G401.6 (cell line): ENCODE results near the gene RBL2.

Experiments
- FAIRE-seq: peaks from 2 replicates; lab custom pipeline; 2012; peaks lifted over from hg19 to GRCh38; lab: Jason Lieb, UNC

RBL2 gene

GRCh38 chr16:53449816-53450517 is 15.7 kb downstream of the RBL2 start:
- no peak for FAIRE-seq

DNA sequence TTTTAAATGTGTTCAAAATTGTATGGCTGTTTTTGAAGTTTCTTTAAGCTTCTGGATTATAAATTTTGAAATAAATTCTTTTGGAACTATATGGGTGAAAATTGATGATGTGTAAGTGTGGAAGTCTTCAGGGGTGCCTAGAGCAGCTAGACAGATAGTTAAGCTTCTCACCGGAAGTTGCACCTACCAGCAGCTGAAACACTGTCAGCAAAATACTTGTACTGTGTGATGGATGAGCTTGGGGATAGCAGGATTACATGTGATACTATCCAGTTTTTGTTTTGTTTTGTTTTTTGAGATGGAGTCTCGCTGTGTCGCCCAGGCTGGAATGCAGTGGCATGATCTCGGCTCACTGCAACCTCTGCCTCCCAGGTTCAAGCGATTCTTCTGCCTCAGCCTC is 19.7 kb downstream of the RBL2 start:
- FAIRE-seq: no peak

DNA sequence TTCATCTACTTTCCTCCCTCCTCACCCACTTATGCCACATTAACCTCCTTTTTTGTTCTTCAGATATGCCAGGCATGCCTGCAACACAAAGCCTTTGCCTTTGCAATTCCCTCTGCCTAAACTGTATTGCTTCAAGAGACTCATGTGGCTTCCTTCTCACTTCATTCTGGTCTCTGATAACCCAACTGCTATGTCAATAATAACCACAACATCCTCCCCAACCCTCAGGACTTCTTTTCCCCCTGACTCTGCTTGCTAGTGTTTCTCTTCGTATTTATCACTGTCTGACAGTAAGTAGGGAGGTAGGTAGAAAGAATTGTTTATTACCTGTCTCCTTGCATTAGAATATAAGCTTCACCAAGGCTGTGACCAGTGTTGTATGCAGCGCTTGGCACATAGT is 22.4 kb downstream of the RBL2 start:
- no peak for FAIRE-seq

DNA sequence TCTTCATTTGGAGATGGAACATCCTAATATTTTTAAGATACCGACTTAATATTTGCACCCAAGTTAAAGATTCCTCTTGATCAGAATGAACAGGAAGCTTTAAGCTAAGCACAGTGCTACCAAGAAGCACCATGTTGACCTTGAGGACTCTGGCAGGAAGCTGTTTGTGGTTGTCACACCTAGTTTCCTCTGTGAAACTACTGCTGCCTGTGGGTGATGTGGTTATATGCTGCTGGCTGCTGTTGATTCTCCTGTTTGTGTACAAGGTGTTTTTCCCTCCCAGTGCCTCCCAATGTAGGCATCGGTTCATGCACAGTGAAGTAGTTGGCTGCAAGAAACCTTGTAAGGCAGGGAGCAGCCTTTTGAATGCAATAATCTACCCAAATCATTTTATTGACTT is 23.4 kb downstream of the RBL2 start:
- no peak for FAIRE-seq

GRCh38 chr16:53458635-53459034 is 24.4 kb downstream of the RBL2 start:
- no peak for FAIRE-seq

GRCh38 chr16:53465606-53466280 is 31.5 kb downstream of the RBL2 start:
- FAIRE-seq: no peak

GRCh38 chr16:53476867-53477266 is 42.6 kb downstream of the RBL2 start:
- no peak for FAIRE-seq

DNA sequence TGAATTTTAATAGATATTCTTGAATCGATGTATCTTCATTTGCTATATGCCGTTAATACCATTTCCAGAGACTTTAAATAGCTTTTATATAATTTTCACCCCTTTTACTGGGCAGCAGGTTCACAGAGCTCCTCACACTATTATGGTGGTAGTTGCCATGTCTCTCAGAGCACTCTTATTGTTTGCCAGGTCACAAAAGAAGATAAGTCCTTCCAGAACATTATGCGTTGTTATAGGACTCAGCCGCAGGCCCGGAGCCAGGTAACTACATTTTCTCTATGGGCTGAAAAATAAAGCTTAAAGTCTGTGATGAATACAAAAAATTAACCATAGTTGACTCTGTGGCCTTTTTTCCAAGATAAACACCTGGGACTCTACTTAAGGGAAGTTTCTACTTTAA is 44.7 kb downstream of the RBL2 start:
- FAIRE-seq: no peak

DNA sequence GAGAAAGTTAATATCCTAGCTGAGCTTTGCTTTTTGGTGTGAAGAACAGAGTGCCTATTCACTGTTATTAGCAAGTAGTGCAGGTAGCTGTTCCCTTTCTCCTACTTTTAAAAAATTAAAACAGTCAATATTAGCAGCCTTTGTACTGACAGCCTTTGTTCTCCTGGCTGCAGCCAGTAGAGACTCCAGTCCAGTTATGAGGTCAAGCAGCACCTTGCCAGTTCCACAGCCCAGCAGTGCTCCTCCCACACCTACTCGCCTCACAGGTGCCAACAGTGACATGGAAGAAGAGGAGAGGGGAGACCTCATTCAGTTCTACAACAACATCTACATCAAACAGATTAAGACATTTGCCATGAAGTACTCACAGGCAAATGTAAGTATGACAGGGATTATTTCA is 46.1 kb downstream of the RBL2 start:
- FAIRE-seq: no peak

DNA sequence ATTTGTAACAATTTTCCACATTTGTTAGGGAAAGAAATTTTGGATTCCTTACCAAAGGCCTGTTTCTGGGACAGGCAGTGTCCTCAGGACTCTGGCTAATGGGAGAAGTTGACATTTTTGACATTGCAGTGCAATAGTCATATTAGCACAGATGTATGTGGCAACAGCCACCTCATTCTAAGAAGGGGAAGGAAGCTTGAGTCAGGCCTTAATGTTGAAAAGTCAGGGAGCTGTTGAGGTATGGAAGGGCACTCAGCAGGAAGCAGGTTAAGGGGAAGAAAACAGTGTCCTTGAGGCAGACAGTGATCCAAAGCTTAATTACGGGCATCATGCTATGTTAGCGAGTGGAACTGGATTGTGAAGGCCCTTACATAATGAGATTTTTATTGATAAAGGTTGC is 47.9 kb downstream of the RBL2 start:
- no peak for FAIRE-seq

DNA sequence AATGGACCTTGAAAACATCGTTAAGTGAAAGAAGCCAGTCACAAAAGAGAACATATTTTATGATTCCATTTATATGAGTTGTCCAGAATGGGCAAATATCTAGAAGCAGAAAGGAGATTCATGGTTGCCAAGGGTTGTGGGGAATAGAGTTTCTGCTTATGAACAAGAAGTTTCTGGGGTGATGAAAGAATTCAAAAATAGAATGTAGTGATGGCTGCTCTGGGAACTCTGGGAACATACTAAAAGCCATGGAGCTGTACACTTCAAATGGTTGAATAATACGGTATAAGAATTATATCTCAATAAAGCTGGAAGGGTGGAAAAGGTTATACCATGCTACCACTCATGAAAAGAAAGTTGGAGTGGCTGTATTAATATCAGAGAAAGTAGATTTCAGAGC is 50.3 kb downstream of the RBL2 start:
- FAIRE-seq: no peak

GRCh38 chr16:53486230-53486629 is 52.0 kb downstream of the RBL2 start:
- no peak for FAIRE-seq

DNA sequence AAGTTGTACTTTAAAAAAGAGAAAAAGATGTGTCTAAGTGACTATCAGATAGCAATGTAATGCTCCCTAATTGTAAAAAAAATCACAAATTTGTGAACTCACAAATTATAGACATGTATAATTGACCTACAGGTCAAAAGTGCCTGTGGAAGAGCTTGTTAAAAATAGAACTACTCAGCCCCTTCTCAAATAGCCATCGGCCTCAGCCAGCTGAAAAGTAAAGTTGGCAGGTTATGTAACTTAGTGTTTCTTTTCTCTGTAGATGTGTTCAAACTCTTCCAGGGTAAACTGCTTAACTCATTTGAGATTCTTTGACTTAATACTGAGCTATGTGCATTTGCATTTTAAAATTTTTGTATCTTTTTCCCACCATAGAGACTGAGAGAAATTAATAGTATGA is 55.5 kb downstream of the RBL2 start:
- no peak for FAIRE-seq

GRCh38 chr16:53492503-53492902 is 58.2 kb downstream of the RBL2 start:
- FAIRE-seq: no peak

DNA sequence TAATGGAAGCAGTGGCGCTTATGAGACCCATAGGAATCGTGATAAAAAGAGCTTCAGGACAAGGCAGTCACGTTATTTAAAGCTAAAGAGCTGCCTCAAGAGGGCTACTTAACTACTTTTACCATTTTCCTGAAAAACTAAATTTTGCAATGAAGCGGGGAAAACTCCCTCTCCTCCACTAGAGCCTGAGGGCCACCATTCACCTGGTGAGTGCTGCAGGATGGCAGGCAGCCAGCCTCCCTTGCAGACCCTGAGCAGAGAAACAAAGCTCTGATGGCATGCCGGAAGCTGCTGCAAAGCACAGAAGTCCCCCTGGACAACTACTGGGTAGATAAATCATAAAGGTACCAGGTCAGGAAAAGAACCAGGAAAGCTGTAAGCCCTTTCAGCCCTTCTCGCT is 60.4 kb downstream of the RBL2 start:
- FAIRE-seq: no peak

DNA sequence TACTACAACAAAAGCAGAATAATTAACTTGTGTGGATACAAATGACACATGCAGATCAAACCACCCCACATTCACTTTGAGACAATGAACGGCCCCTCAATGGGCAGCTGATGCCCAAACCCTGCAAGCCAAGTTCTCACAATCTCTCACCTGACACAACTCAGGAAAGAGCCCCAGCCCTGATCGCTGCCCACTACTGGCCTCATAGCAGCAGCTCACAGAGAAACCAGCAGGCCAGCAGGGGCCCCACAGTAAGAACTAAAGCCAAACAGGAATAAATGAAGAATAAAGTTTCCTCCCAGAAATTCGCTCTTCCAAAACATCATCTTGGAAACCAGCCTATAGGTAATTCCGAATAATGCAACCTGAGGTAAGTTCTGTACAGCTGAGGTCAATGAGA is 61.1 kb downstream of the RBL2 start:
- FAIRE-seq: no peak

DNA sequence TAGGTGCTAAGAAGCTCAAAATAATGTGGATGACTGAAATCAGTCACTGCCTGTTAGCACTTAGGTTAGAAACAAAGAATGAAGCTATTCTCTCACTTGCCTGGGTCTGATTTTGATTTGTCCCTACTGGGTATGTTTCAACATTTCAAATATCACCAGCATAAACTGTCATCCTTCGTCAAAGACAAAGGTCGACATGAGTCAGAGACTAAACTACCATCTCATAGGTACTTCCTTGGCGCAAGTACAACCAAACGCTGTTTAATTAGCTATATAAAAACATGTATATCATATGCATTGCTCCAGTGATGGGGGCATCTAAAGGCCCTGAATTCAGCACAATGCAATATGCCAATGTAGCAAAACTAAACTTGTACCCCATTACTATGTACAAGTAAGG is 64.7 kb downstream of the RBL2 start:
- no peak for FAIRE-seq

DNA sequence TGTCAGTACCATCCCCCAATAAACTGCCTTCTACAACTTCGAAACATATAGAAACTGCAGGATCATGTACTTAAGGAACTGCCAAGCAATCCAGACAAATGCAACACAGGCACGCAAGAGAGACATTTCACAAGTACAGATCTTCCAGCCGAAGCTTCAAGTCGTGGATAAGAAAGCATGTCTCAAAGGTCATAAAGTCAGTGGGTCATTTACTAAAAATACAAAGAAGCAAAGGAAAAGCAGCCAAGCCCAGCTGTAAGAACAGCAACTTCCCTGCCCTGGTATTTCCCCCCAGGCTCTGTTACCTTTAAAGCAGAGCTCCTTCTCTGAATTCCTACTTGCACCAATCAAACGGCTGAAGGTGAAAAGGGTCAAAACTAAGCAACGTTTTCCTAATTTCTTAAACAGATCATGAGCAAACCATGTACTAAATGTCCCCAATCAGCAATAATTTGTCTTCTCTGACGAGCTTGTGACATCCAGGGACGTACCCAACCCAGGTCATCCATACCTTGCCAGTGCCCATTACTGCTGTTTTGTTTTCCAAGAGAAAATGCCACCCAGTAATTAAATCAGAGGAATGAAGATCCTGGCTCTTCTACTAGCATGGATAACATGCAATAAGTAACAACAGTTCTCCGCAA is 67.1 kb downstream of the RBL2 start:
- no peak for FAIRE-seq

DNA sequence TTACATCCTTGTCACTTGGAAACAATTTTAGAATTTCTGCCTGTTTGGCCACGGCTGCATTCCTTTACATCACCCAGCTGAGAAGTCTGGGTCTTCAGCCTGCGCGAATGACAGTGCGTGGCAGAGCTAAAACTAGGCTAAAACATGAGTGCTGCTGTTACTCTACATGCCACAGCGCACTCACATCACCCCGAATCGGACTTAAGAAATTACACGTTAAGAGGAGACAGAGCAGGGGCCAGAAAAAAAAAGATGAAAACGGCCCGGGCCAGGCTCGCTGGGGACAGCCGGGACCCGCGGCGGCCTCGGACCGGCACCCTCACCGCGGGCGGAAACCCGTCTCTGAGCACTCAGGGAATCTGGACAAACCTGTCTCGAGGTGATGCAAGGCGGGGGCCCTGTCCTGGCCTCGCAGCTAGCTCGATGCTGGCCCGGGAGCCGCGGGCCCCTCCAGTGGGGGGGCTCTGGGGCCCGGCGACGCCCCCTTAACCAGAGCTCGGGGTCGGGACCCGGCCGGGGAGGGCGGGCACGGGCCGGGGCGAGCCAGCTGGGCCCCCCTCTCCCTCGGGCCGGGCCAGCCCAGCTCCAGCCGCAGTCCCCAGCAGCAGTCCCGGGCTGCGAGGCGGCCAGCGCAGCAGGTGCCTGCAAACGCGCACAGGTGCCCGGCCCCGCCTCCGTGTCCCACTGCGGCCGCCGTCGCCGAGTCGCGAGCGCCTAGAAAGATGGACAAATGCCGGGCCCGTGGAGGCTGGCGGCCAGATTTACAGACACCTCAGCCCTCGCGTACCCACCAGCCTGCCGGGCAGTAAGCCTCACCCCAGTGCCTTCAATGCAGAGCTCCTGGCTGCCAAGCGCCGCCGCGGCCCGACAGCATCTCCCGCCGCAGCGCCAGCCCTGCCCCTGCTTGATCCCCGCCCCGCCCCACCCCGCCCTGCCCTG is 68.3 kb downstream of the RBL2 start, which contains the start of gene AKTIP:
AKTIP (minus strand) TSS at position 879 of the 939 bp plus-strand sequence. CDS start 2,950 bp downstream, outside the sequence.
- FAIRE-seq: no peak

DNA sequence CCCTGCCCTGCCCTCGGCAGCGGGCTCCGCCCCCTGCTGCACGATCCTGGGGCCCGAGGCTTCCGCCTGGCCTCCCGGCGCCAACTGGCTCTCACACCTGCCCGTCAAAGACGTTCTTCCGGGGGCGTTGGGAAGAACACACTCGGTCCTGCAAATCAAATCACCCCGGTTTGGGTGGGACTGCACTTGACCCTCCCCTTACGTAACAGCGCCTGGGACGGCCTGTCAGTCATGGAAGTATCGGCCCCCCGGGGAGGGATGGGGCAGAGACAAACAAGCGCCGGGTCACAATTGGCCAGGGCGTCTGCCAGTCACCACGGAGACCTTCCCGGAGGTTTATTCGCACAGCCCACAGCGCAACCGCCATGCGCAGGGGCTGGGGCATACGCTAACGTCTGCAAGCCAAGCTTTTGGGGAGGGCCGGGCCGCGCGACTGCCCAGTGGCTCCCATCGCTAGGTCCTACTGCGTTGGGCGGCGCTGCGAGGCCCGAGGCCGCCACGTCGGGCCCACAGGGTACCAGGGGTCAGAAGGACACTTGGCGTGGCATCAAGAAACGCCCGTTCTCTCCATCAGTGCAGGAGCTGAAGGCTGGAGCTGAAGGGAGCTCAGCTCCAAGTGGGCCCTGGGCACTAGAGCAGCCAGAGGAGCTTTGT is 69.1 kb downstream of the RBL2 start:
- peak; percentile 97 for FAIRE-seq

- FAIRE-seq: no peak
Observed at GRCh38 chr16:53503991-53504663, 69.9 kb downstream of the RBL2 start.
